ENCODE results near the gene LRRC55. TPM values are rescaled to one million over a fixed set of nuclear protein-coding genes. Genes with fewer than 3 reads are reported as not detected.

LRRC55 gene
- total RNA-seq, 4 donors from 2014 or later, result 0.14 to 0.16 TPM; not detected in 2

DNA sequence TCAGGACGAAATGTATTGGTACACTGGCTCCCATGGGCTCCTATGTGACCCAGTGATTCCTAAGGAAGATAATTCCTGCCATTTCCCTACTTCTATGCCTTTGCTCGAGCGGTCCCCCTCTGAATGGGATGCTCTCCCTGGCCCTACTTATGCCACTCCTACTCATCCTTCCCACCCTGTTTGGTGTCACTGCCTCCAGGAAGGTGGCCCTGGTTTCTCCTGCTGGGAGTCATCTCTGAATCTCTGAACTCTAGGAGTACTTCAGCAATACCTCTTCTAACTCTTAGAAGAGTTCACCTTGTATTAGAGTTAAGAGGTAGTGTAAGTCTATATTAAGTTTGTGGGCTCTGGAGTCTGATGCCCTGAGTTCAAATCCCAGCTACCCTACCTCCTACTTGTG, 35.5 kb upstream of the LRRC55 start:
- H3K4me1 ChIP-seq, result no peaks in the 10 kb centered on the region
- in situ Hi-C loops (cut with MboI; ENCODE audit: low pct_ligation_motif_present in 1 of 4, low pct_unique_long_range_greater_than_20kb in 1 of 4, low sequenced_read_pairs in 3 of 4) (no loop called here), intact Hi-C loops (cut with DNase I; ENCODE audit: low total_unique reads) (loop anchor here (5.0 kb wide), 1 partner anchor 1889 kb away; no protein-coding TSS in a partner anchor)
- H3K27me3 ChIP-seq, result no peaks in the 10 kb centered on the region
- TF ChIP-seq EP300 (IDR thresholded peaks at IDR 0.05; ENCODE audit: low read depth), result no peak
- TF ChIP-seq, protein P1, sequence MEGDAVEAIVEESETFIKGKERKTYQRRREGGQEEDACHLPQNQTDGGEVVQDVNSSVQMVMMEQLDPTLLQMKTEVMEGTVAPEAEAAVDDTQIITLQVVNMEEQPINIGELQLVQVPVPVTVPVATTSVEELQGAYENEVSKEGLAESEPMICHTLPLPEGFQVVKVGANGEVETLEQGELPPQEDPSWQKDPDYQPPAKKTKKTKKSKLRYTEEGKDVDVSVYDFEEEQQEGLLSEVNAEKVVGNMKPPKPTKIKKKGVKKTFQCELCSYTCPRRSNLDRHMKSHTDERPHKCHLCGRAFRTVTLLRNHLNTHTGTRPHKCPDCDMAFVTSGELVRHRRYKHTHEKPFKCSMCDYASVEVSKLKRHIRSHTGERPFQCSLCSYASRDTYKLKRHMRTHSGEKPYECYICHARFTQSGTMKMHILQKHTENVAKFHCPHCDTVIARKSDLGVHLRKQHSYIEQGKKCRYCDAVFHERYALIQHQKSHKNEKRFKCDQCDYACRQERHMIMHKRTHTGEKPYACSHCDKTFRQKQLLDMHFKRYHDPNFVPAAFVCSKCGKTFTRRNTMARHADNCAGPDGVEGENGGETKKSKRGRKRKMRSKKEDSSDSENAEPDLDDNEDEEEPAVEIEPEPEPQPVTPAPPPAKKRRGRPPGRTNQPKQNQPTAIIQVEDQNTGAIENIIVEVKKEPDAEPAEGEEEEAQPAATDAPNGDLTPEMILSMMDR (IDR thresholded peaks at IDR 0.05), result no peak
- TF ChIP-seq POLR2AphosphoS5 (IDR thresholded peaks at IDR 0.05), result no peak
- no peak for TF ChIP-seq POLR2A (IDR thresholded peaks at IDR 0.05)
- 78% methylated on average over 3 of the region's 3 CpGs; no CpG with 5 or more reads in 1 of the 2 donors for WGBS, 2 donors (ENCODE audit: low coverage in 1 of 2)
- no peaks in the 10 kb centered on the region for H3K9me3 ChIP-seq
- no peak for DNase-seq
- no peak overlapping the region for H3K4me3 ChIP-seq
- no peaks in the 10 kb centered on the region for H3K36me3 ChIP-seq
- no peak overlapping the region for H3K27ac ChIP-seq

DNA sequence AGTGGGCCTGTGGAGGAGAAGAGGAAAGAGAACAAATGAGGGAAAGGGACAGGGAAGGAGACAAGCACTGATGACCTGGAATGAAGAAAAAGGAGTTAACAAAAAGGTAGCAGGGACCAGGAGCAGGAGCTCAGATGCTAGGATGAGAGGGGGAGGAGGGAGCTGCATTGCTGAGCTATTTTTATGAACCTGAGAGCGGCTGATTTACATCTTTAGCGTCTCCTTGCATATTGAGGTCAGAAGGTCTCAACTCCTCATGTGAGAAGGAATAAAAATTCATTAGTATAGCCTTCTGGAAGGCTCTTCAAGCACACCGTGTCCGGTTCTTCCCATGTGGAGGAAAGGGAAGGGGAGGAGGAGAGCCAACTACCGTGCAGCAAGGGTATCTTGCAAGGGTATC, 33.1 kb upstream of the LRRC55 start:
- H3K36me3 ChIP-seq, result no peaks in the 10 kb centered on the region
- WGBS, 2 donors (ENCODE audit: low coverage in 1 of 2), result 75% methylated on average over 5 of the region's 5 CpGs; no CpG with 5 or more reads in 1 of the 2 donors
- intact Hi-C loops (cut with DNase I; ENCODE audit: low total_unique reads) (loop anchor here (5.0 kb wide), 1 partner anchor 1891 kb away; no protein-coding TSS in a partner anchor), in situ Hi-C loops (cut with MboI; ENCODE audit: low pct_ligation_motif_present in 1 of 4, low pct_unique_long_range_greater_than_20kb in 1 of 4, low sequenced_read_pairs in 3 of 4) (no loop called here)
- H3K4me3 ChIP-seq, result no peak overlapping the region
- H3K27me3 ChIP-seq, result no peaks in the 10 kb centered on the region
- no peaks in the 10 kb centered on the region for H3K4me1 ChIP-seq
- H3K9me3 ChIP-seq, result no peaks in the 10 kb centered on the region
- no peak for TF ChIP-seq POLR2A (IDR thresholded peaks at IDR 0.05)
- TF ChIP-seq, protein P1 (IDR thresholded peaks at IDR 0.05), result no peak
- TF ChIP-seq EP300 (IDR thresholded peaks at IDR 0.05; ENCODE audit: low read depth), result no peak
- TF ChIP-seq POLR2AphosphoS5 (IDR thresholded peaks at IDR 0.05), result no peak
- no peak overlapping the region for H3K27ac ChIP-seq
- no peak for DNase-seq

DNA sequence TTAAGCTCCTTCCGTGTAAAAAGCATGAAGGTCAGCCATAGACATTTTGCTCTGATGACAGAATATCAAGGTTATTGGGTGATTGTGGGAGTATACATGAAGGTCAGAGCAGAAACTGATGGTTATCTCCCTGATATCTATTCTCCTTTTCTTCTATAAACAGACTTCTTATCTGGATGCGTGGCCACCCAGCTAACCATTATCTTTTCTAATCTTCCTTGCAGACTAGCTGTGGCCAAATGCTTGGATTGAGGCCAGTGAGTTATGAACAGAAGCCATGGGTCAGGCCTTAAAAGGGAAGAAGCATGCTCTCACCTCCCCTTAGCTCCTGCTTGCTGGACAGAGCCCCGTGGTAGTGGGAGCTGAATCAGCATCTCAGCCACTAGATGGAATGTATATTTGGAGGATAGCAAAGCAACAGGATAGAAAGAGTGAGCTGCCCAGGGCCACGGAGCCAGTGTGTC, 31.3 kb upstream of the LRRC55 start:
- no peak overlapping the region for H3K27ac ChIP-seq
- no peaks in the 10 kb centered on the region for H3K9me3 ChIP-seq
- WGBS, 2 donors (ENCODE audit: low coverage in 1 of 2), result 37 to 39% methylated on average over 2 to 4 of the region's 4 CpGs
- H3K27me3 ChIP-seq, result no peaks in the 10 kb centered on the region
- no peaks in the 10 kb centered on the region for H3K4me1 ChIP-seq
- DNase-seq, result no peak
- TF ChIP-seq POLR2AphosphoS5 (IDR thresholded peaks at IDR 0.05) (no peak), EP300 (IDR thresholded peaks at IDR 0.05; ENCODE audit: low read depth) (no peak), POLR2A (IDR thresholded peaks at IDR 0.05) (no peak)
- TF ChIP-seq, protein P1 (IDR thresholded peaks at IDR 0.05), result no peak
- intact Hi-C loops (cut with DNase I; ENCODE audit: low total_unique reads) (no loop called here), in situ Hi-C loops (cut with MboI; ENCODE audit: low pct_ligation_motif_present in 1 of 4, low pct_unique_long_range_greater_than_20kb in 1 of 4, low sequenced_read_pairs in 3 of 4) (no loop called here)
- H3K36me3 ChIP-seq, result no peaks in the 10 kb centered on the region
- H3K4me3 ChIP-seq, result no peak overlapping the region

DNA sequence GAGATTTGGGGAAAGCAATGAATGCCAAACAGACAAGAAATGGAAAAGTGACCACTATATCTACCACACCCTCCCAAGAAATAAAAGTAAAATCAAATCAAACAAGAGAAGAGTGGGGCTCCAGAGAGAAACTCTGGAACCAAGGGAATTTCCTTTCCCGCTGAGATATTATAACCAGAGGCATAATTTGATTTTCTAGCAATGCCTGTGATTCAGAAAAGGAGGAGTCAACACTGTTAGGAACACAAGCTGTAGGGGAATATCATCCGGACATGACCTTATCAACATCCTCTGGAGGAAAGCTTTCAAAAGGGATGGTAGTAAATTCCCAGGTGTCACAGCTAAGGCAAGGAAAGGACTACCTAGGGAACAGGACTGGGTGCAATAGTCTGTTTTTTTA, 29.6 kb upstream of the LRRC55 start:
- no peak for TF ChIP-seq EP300 (IDR thresholded peaks at IDR 0.05; ENCODE audit: low read depth)
- no peak for TF ChIP-seq POLR2A (IDR thresholded peaks at IDR 0.05)
- TF ChIP-seq, protein P1 (IDR thresholded peaks at IDR 0.05), result no peak
- TF ChIP-seq POLR2AphosphoS5 (IDR thresholded peaks at IDR 0.05), result no peak
- 69 to 77% methylated on average over 2 of the region's 2 CpGs for WGBS, 2 donors (ENCODE audit: low coverage in 1 of 2)
- DNase-seq, result no peak
- Histone ChIP-seq H3K9me3 (no peaks in the 10 kb centered on the region), H3K27me3 (no peaks in the 10 kb centered on the region), H3K36me3 (no peaks in the 10 kb centered on the region), H3K27ac (no peak overlapping the region), H3K4me3 (no peak overlapping the region), H3K4me1 (no peaks in the 10 kb centered on the region)
- intact Hi-C loops (cut with DNase I; ENCODE audit: low total_unique reads) (no loop called here), in situ Hi-C loops (cut with MboI; ENCODE audit: low pct_ligation_motif_present in 1 of 4, low pct_unique_long_range_greater_than_20kb in 1 of 4, low sequenced_read_pairs in 3 of 4) (no loop called here)

Data from transverse colon (tissue), 4 donors.